A673 (cell line): ENCODE results near the gene MYO1C. TPM values are rescaled to one million over a fixed set of nuclear protein-coding genes. Genes with fewer than 3 reads are reported as not detected.

Experiments used
- total RNA-seq: library from RNA; stranded (reverse); gene quantifications from 2 replicates; pipeline ENCODE4 v1.2.3, GENCODE V29; 2021

The MYO1C gene
- total RNA-seq, 1 experiment from 2014 or later, result 103 TPM

Other genes starting within 250 kb of the MYO1C start
- gene BHLHA9, start 222.2 kb downstream of the MYO1C start, total RNA-seq, result not detected in 2 replicates
- not detected in 2 replicates for gene TRARG1, start 213.0 kb downstream of the MYO1C start, total RNA-seq
- 1,404 and 1,447 TPM in 2 replicates for gene YWHAE, start 92.5 kb downstream of the MYO1C start, total RNA-seq
- 85.9 and 86.5 TPM in 2 replicates for gene CRK, start 36.5 kb downstream of the MYO1C start, total RNA-seq
- 26.2 and 27.5 TPM in 2 replicates for gene INPP5K, start 23.9 kb upstream of the MYO1C start, total RNA-seq
- 75.7 and 93.1 TPM in 2 replicates for gene PITPNA, start 70.1 kb upstream of the MYO1C start, total RNA-seq
- 0.06 and 1.2 TPM in 2 replicates for gene SLC43A2, start 136.1 kb upstream of the MYO1C start, total RNA-seq
- 0.24 TPM in 1 of 2 replicates, not detected in the other for gene SCARF1, start 153.0 kb upstream of the MYO1C start, total RNA-seq
- 0.73 and 1.6 TPM in 2 replicates for gene RILP, start 157.2 kb upstream of the MYO1C start, total RNA-seq
- gene PRPF8, start 192.2 kb upstream of the MYO1C start, total RNA-seq, result 439 and 450 TPM in 2 replicates
- 2.1 and 4.2 TPM in 2 replicates for gene TLCD2, start 217.7 kb upstream of the MYO1C start, total RNA-seq
- gene WDR81, start 232.0 kb upstream of the MYO1C start, total RNA-seq, result 18.6 and 19.4 TPM in 2 replicates